ENCODE measurements around the gene SWSAP1.
A peak's percentile ranks its signal among the peaks of the same experiment; 100 is the strongest.

Gene SWSAP1

DNA sequence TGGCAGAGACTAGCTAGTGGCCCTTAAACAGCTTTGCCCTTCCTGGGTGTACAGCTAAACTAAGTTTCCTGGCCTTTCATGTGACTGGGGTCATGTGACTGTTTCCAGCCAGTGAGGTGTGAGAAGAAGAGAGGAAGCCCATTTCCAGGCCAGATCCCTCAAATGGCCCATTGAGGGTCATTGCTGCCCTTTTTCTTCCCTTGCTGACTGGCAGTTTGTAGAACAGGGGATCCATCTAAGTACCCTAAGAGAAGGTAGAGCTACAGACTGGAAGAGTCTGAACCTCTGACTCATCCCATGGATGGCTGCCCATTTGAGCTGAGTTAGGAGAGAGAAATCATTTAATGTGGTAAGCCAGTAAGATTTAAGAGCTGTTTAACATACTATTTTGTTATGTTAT lies 2.8 kb downstream of the SWSAP1 start (continued):
- TF ChIP-seq, protein P1, sequence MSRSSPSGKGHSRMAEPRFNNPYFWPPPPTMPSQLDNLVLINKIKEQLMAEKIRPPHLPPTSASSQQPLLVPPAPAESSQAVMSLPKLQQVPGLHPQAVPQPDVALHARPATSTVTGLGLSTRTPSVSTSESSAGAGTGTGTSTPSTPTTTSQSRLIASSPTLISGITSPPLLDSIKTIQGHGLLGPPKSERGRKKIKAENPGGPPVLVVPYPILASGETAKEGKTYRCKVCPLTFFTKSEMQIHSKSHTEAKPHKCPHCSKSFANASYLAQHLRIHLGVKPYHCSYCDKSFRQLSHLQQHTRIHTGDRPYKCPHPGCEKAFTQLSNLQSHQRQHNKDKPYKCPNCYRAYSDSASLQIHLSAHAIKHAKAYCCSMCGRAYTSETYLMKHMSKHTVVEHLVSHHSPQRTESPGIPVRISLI (tag by site-specific recombination; IDR thresholded peaks at IDR 0.05): no peak
- TF ChIP-seq ZNF133 (tag by site-specific recombination; IDR thresholded peaks at IDR 0.05) (no peak), ZNF624 (tag by site-specific recombination; IDR thresholded peaks at IDR 0.05) (no peak), ZNF335 (tag by site-specific recombination; conservative IDR thresholded peaks at IDR 0.05) (peak; percentile 53; the same call in 1 of the 2 replicates), SP7 (tag by site-specific recombination; IDR thresholded peaks at IDR 0.05) (no peak), ZNF785 (tag by site-specific recombination; IDR thresholded peaks at IDR 0.05) (no peak), ZNF747 (tag by site-specific recombination; IDR thresholded peaks at IDR 0.05) (no peak), ZNF132 (tag by site-specific recombination; IDR thresholded peaks at IDR 0.05; ENCODE audit: borderline replicate concordance) (no peak), ZNF19 (tag by site-specific recombination; IDR thresholded peaks at IDR 0.05; ENCODE audit: low read depth) (no peak), YY2 (tag by site-specific recombination; IDR thresholded peaks at IDR 0.05) (no peak), ZNF670 (tag by site-specific recombination; IDR thresholded peaks at IDR 0.05; ENCODE audit: low read depth) (no peak), ZNF560 (tag by site-specific recombination; IDR thresholded peaks at IDR 0.05; ENCODE audit: borderline replicate concordance) (no peak), ZSCAN30 (tag by site-specific recombination; IDR thresholded peaks at IDR 0.05) (no peak), ZNF2 (tag by site-specific recombination; IDR thresholded peaks at IDR 0.05) (no peak), BCL11A (tag by site-specific recombination; IDR thresholded peaks at IDR 0.05; ENCODE audit: low read depth) (no peak), ZNF623 (tag by site-specific recombination; IDR thresholded peaks at IDR 0.05) (no peak), ZNF324 (tag by site-specific recombination; IDR thresholded peaks at IDR 0.05) (no peak), FEZF1 (tag by site-specific recombination; IDR thresholded peaks at IDR 0.05) (peak; percentile 80), ZBTB48 (tag by site-specific recombination; IDR thresholded peaks at IDR 0.05) (peak; percentile 68; the same call in 1 of the 2 replicates), ZNF24 (tag by site-specific recombination; IDR thresholded peaks at IDR 0.05) (peak; percentile 13; the same call in 1 of the 2 replicates), ZNF423 (tag by site-specific recombination; IDR thresholded peaks at IDR 0.05) (no peak), PRDM6 (tag by site-specific recombination; IDR thresholded peaks at IDR 0.05) (no peak)
- TF ChIP-seq, protein P2, sequence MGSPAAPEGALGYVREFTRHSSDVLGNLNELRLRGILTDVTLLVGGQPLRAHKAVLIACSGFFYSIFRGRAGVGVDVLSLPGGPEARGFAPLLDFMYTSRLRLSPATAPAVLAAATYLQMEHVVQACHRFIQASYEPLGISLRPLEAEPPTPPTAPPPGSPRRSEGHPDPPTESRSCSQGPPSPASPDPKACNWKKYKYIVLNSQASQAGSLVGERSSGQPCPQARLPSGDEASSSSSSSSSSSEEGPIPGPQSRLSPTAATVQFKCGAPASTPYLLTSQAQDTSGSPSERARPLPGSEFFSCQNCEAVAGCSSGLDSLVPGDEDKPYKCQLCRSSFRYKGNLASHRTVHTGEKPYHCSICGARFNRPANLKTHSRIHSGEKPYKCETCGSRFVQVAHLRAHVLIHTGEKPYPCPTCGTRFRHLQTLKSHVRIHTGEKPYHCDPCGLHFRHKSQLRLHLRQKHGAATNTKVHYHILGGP (tag by site-specific recombination; IDR thresholded peaks at IDR 0.05): no peak

- no peaks in the 10 kb centered on the region for H3K9me3 ChIP-seq (ENCODE audit: control insufficient read depth, insufficient read depth, low read depth, low read length)
- H3K27ac ChIP-seq (ENCODE audit: extremely low read depth, low read depth, low read length): no peak overlapping the region
- H3K36me3 ChIP-seq (ENCODE audit: control insufficient read depth in 2 of 2, insufficient read depth in 1 of 2, low read length in 2 of 2): peaks cover 0 to 21% of the 10 kb centered on the region in 2 experiments; a peak in 2 of 3 replicates
- H3K4me1 ChIP-seq (ENCODE audit: control insufficient read depth, insufficient read depth, low read length): peaks cover 4% of the 10 kb centered on the region; the same call in 1 of the 2 replicates
- POLR2A ChIA-PET: interaction anchor here (0.6 to 1.7 kb wide), 3 partner anchors 68 to 181 kb away, joined by 3 to 13 read pairs (median 4); partner anchors contain the start of gene ELOF1
- H3K4me3 ChIP-seq (ENCODE audit: low read depth, low read length): no peak overlapping the region
- CTCF ChIA-PET: interaction anchor here (0.6 to 2.1 kb wide), 17 partner anchors 13 to 894 kb away, joined by 3 to 11 read pairs (median 4); partner anchors contain the start of genes ODAD3, PRKCSH and TSPAN16
- no peak for TF ChIP-seq ZNF707 (tag by site-specific recombination; IDR thresholded peaks at IDR 0.05)
- TF ChIP-seq ZBTB48 (tag by site-specific recombination; IDR thresholded peaks at IDR 0.05): no peak
- no peak for TF ChIP-seq KLF10 (tag by site-specific recombination; IDR thresholded peaks at IDR 0.05)
- no peak for TF ChIP-seq ZFP69B (tag by site-specific recombination; IDR thresholded peaks at IDR 0.05)
- TF ChIP-seq PRDM4 (tag by site-specific recombination; IDR thresholded peaks at IDR 0.05): no peak
- TF ChIP-seq ZFP41 (tag by site-specific recombination; IDR thresholded peaks at IDR 0.05; ENCODE audit: borderline replicate concordance): no peak
- TF ChIP-seq ZIC2 (tag by site-specific recombination; IDR thresholded peaks at IDR 0.05): no peak
- TF ChIP-seq ZNF302 (tag by site-specific recombination; IDR thresholded peaks at IDR 0.05; ENCODE audit: low read depth): no peak
Measured at GRCh38 chr19:11377756-11378155, 3.3 kb downstream of the SWSAP1 start.
